ENCODE results near the gene AUTS2.
"Not testable (repeated sequence)": the region's sequence is repeated elsewhere in the genome, so short reads cannot be mapped to it uniquely, and the experiment has no call there.

The AUTS2 gene

GRCh38 chr7:70233776-70234175, 635.5 kb downstream of the AUTS2 start:
- DNase-seq, result no peak

- DNase-seq, result no peak
These were observed 639.0 kb downstream of the AUTS2 start for GRCh38 chr7:70237256-70237655.

- DNase-seq, result no peak
These were observed 639.7 kb downstream of the AUTS2 start for GRCh38 chr7:70237831-70238575.

- DNase-seq, result no peak
These were observed 641.6 kb downstream of the AUTS2 start for GRCh38 chr7:70239918-70240317.

- DNase-seq, result no peak
These were observed 642.6 kb downstream of the AUTS2 start for GRCh38 chr7:70240873-70241272.

GRCh38 chr7:70241536-70242175, 643.4 kb downstream of the AUTS2 start:
- no peak for DNase-seq

- no peak for DNase-seq
These were observed 644.6 kb downstream of the AUTS2 start for GRCh38 chr7:70242826-70243225.

GRCh38 chr7:70243443-70243842, 645.2 kb downstream of the AUTS2 start:
- no peak for DNase-seq

- DNase-seq, result no peak
These were observed 659.6 kb downstream of the AUTS2 start for GRCh38 chr7:70257921-70258320.

GRCh38 chr7:70259502-70259901, 661.2 kb downstream of the AUTS2 start:
- no peak for DNase-seq

- no peak for DNase-seq
These were observed 665.4 kb downstream of the AUTS2 start for GRCh38 chr7:70263471-70264255.

GRCh38 chr7:70266186-70266585, 667.9 kb downstream of the AUTS2 start:
- DNase-seq, result no peak

- no peak for DNase-seq
These were observed 669.3 kb downstream of the AUTS2 start for GRCh38 chr7:70267381-70268120.

GRCh38 chr7:70268179-70268578, 669.9 kb downstream of the AUTS2 start:
- no peak for DNase-seq

- DNase-seq, result no peak
These were observed 671.9 kb downstream of the AUTS2 start for GRCh38 chr7:70270149-70270548.

GRCh38 chr7:70271617-70272081, 673.4 kb downstream of the AUTS2 start:
- no peak for DNase-seq

- DNase-seq, result not testable (repeated sequence)
These were observed 677.3 kb downstream of the AUTS2 start for GRCh38 chr7:70275570-70275969.

GRCh38 chr7:70285187-70285586, 686.9 kb downstream of the AUTS2 start:
- DNase-seq, result no peak

- no peak for DNase-seq
These were observed 687.6 kb downstream of the AUTS2 start for GRCh38 chr7:70285854-70286253.

- DNase-seq, result no peak
These were observed 690.6 kb downstream of the AUTS2 start for GRCh38 chr7:70288781-70289456.

GRCh38 chr7:70292716-70293115, 694.4 kb downstream of the AUTS2 start:
- DNase-seq, result no peak

GRCh38 chr7:70294211-70294911, 696.1 kb downstream of the AUTS2 start:
- DNase-seq, result no peak
